GOT3 (cell line): Measurements from ENCODE around the gene FAM168B.
"Not testable (repeated sequence)": the region's sequence is repeated elsewhere in the genome, so short reads cannot be mapped to it uniquely, and the experiment has no call there.

Experiments used
- DNase-seq: peaks from one replicate; lab custom pipeline; 2025; ENCODE audit warnings: mixed read lengths; lab: John Stamatoyannopoulos, UW

FAM168B gene

GRCh38 chr2:131094463-131095281 is 1.4 kb upstream of the FAM168B start:
- no peak for DNase-seq

- peak; percentile 47 for DNase-seq
Measured at GRCh38 chr2:131093696-131094462, 619 bp upstream of the FAM168B start.

GRCh38 chr2:131092458-131093005 is 728 bp downstream of the FAM168B start:
- no peak for DNase-seq

- no peak for DNase-seq
Measured at GRCh38 chr2:131085646-131086045, 7.6 kb downstream of the FAM168B start.

- DNase-seq = no peak
Measured at GRCh38 chr2:131081190-131081589, 12.1 kb downstream of the FAM168B start.

GRCh38 chr2:131079931-131080330 is 13.3 kb downstream of the FAM168B start:
- not testable (repeated sequence) for DNase-seq

- no peak for DNase-seq
Measured at GRCh38 chr2:131077966-131078365, 15.3 kb downstream of the FAM168B start.

GRCh38 chr2:131077182-131077846 is 15.9 kb downstream of the FAM168B start:
- no peak for DNase-seq

GRCh38 chr2:131076707-131077106 is 16.6 kb downstream of the FAM168B start:
- DNase-seq = no peak

- DNase-seq = not testable (repeated sequence)
Measured at GRCh38 chr2:131075578-131075977, 17.7 kb downstream of the FAM168B start.

GRCh38 chr2:131068172-131068571 is 25.1 kb downstream of the FAM168B start:
- not testable (repeated sequence) for DNase-seq

GRCh38 chr2:131067465-131068125 is 25.7 kb downstream of the FAM168B start:
- no peak for DNase-seq

GRCh38 chr2:131064589-131065512 is 28.4 kb downstream of the FAM168B start:
- no peak for DNase-seq

- DNase-seq = no peak
Measured at GRCh38 chr2:131063501-131064283, 29.6 kb downstream of the FAM168B start.

- DNase-seq = no peak
Measured at GRCh38 chr2:131058920-131059319, 34.3 kb downstream of the FAM168B start.

GRCh38 chr2:131058214-131058843 is 34.9 kb downstream of the FAM168B start:
- no peak for DNase-seq

GRCh38 chr2:131056932-131057287 is 36.4 kb downstream of the FAM168B start:
- no peak for DNase-seq

GRCh38 chr2:131056204-131056931 is 36.9 kb downstream of the FAM168B start:
- DNase-seq = no peak
